Measurements from ENCODE around the gene LYRM2.

DNA sequence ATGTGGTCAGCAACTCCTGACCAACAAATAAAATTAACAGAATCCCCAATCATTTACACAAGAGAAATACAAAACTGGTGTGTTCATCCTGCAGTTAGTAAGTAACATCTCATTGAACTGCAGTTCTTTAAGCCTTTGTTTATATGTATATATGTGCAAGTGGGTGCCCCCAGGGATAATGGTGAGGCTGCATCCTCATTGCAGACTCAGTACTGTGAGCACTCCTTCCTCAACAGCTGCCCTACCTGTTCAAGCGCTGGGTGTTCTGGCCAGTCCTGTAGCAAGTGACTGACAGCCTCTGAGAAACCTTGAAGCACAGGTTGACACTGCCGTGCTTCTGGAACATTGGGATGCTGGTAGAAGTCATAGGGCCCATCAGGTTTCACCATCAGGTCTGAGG lies 49.8 kb upstream of the LYRM2 start:
- TF ChIP-seq, protein P1, sequence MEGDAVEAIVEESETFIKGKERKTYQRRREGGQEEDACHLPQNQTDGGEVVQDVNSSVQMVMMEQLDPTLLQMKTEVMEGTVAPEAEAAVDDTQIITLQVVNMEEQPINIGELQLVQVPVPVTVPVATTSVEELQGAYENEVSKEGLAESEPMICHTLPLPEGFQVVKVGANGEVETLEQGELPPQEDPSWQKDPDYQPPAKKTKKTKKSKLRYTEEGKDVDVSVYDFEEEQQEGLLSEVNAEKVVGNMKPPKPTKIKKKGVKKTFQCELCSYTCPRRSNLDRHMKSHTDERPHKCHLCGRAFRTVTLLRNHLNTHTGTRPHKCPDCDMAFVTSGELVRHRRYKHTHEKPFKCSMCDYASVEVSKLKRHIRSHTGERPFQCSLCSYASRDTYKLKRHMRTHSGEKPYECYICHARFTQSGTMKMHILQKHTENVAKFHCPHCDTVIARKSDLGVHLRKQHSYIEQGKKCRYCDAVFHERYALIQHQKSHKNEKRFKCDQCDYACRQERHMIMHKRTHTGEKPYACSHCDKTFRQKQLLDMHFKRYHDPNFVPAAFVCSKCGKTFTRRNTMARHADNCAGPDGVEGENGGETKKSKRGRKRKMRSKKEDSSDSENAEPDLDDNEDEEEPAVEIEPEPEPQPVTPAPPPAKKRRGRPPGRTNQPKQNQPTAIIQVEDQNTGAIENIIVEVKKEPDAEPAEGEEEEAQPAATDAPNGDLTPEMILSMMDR (IDR thresholded peaks at IDR 0.05) = no peak
- TF ChIP-seq POLR2A (IDR thresholded peaks at IDR 0.05) = no peak
